DOHH2 (cell line): Measurements from ENCODE around the gene ABCB1.

Experiments used
- H3F3A ChIP-seq: fragments of 200-600 bp; sonication (generic), shearing (Covaris generic); 2 replicates; pipeline ENCODE4 v1.6.0; 2016; ENCODE audit warnings: antibody characterized with exemption, mild to moderate bottlenecking; ENCODE audit not compliant: control insufficient read depth, insufficient read depth
- H3K27ac ChIP-seq: fragments of 200-600 bp; sonication (generic); 2 replicates; pipeline ENCODE4 v1.5.1; 2014; ENCODE audit warnings: low read depth, mild to moderate bottlenecking, low read length, moderate library complexity
- H3K27me3 ChIP-seq: fragments of 200-600 bp; sonication (generic); 2 replicates; pipeline ENCODE4 v1.6.1; 2014; ENCODE audit warnings: mild to moderate bottlenecking, low read length, mixed read lengths; ENCODE audit not compliant: control insufficient read depth
- H3K36me3 ChIP-seq: fragments of 200-600 bp; sonication (generic); 2 replicates; pipeline ENCODE4 v1.6.1; 2014; ENCODE audit warnings: mild to moderate bottlenecking, low read length, moderate library complexity, mixed read lengths; ENCODE audit not compliant: control insufficient read depth
- H3K4me1 ChIP-seq: fragments of 200-600 bp; sonication (generic); 2 replicates; pipeline ENCODE4 v1.6.1; 2014; ENCODE audit warnings: mild to moderate bottlenecking, low read length, mixed read lengths; ENCODE audit not compliant: control insufficient read depth
- H3K4me2 ChIP-seq: fragments of 200-600 bp; sonication (generic); 2 replicates; pipeline ENCODE4 v1.6.0; 2014; ENCODE audit warnings: mild to moderate bottlenecking, low read length, moderate library complexity
- H3K4me3 ChIP-seq: fragments of 200-600 bp; sonication (generic); 2 replicates; pipeline ENCODE4 v1.5.1; 2014; ENCODE audit warnings: mild to moderate bottlenecking, low read length, mixed read lengths
- H3K79me2 ChIP-seq: fragments of 200-600 bp; sonication (generic); 2 replicates; pipeline ENCODE4 v1.6.1; 2014; ENCODE audit warnings: mild to moderate bottlenecking, low read length, mixed read lengths; ENCODE audit not compliant: control insufficient read depth
- H3K9me2 ChIP-seq: fragments of 200-600 bp; sonication (generic); replicated peaks from 2 replicates; pipeline ENCODE4 v1.6.1; 2014; ENCODE audit warnings: mild to moderate bottlenecking, low read length, mixed read lengths; ENCODE audit not compliant: control insufficient read depth
- H3K9me3 ChIP-seq: fragments of 200-600 bp; sonication (generic); 2 replicates; pipeline ENCODE4 v1.6.1; 2014; ENCODE audit warnings: antibody characterized with exemption, low read length, mixed read lengths; ENCODE audit not compliant: control insufficient read depth, insufficient read depth
- H4K20me1 ChIP-seq: fragments of 200-600 bp; sonication (generic); 2 replicates; pipeline ENCODE4 v1.6.0; 2014; ENCODE audit warnings: low read depth, mild to moderate bottlenecking, antibody characterized with exemption, low read length, moderate library complexity; ENCODE audit not compliant: control insufficient read depth, insufficient read depth
- EZH2phosphoT487 ChIP-seq: fragments of 200-600 bp; sonication (generic); IDR thresholded peaks from 2 replicates; pipeline ENCODE4 v1.6.1; 2017; ENCODE audit warnings: borderline replicate concordance, mild to moderate bottlenecking, antibody characterized with exemption, low read length, moderate library complexity, mixed read lengths
- TF ChIP-seq, protein P1 (sequence below): fragments of 200-600 bp; sonication (generic); IDR thresholded peaks from one replicate; pipeline ENCODE4 v1.5.1; 2014; ENCODE audit warnings: antibody characterized with exemption, mild to moderate bottlenecking, low read depth, low read length; ENCODE audit not compliant: poor library complexity, severe bottlenecking

The ABCB1 gene

DNA sequence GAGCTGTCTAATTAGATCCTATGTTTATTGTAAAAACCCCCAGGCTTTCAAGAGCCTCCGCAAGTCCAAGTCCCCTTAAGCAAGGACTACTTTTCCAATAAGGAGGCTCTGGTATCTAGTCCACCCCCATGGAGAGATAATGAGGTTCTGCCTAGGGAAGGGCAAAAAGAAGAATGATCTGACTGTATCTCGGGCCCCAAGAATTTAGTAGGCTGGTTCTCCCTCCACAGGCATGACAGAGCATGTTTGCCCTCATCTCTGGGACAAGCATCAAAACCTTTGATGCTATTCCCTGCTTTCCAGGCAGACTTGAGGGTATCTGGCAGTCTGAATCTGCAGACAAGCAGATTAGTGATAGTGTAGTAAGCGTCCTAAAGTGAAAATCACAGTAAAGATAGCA is 19.0 kb downstream of the ABCB1 start:
- no peak overlapping the region for H3K4me3 ChIP-seq
- no peaks in the 10 kb centered on the region for H3K36me3 ChIP-seq
- no peaks in the 10 kb centered on the region for H3F3A ChIP-seq
- no peaks in the 10 kb centered on the region for H4K20me1 ChIP-seq
- H3K79me2 ChIP-seq: no peaks in the 10 kb centered on the region
- H3K27me3 ChIP-seq: no peaks in the 10 kb centered on the region
- no peak for TF ChIP-seq EZH2phosphoT487
- TF ChIP-seq, protein P1, sequence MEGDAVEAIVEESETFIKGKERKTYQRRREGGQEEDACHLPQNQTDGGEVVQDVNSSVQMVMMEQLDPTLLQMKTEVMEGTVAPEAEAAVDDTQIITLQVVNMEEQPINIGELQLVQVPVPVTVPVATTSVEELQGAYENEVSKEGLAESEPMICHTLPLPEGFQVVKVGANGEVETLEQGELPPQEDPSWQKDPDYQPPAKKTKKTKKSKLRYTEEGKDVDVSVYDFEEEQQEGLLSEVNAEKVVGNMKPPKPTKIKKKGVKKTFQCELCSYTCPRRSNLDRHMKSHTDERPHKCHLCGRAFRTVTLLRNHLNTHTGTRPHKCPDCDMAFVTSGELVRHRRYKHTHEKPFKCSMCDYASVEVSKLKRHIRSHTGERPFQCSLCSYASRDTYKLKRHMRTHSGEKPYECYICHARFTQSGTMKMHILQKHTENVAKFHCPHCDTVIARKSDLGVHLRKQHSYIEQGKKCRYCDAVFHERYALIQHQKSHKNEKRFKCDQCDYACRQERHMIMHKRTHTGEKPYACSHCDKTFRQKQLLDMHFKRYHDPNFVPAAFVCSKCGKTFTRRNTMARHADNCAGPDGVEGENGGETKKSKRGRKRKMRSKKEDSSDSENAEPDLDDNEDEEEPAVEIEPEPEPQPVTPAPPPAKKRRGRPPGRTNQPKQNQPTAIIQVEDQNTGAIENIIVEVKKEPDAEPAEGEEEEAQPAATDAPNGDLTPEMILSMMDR: no peak
- H3K27ac ChIP-seq: no peak overlapping the region
- no peaks in the 10 kb centered on the region for H3K4me1 ChIP-seq
- no peaks in the 10 kb centered on the region for H3K9me3 ChIP-seq
- H3K9me2 ChIP-seq: no peaks in the 10 kb centered on the region
- no peak overlapping the region for H3K4me2 ChIP-seq

DNA sequence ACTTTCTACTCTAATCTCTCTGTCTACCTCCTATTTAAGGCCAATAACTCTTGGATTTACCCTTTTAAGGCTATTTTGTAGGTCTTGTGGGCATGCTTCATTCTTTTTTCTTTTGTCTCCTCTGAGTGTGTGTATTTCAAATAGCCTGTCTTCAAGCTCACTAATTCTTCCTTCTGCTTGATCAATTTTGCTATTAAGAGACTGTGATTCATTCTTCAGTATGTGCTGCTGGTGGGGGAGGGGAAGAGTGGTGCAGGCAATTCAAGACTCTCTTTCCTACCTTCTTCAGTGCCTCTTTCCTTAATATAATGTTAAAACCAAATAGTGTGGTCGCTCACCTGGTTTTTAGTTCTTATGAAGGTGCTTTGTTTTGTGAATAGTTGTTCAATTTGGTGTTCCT is 20.0 kb downstream of the ABCB1 start:
- no peak overlapping the region for H3K4me2 ChIP-seq
- no peaks in the 10 kb centered on the region for H3K9me3 ChIP-seq
- H3K27ac ChIP-seq: no peak overlapping the region
- H3F3A ChIP-seq: no peaks in the 10 kb centered on the region
- TF ChIP-seq EZH2phosphoT487: no peak
- TF ChIP-seq, protein P1: no peak
- no peaks in the 10 kb centered on the region for H3K79me2 ChIP-seq
- H4K20me1 ChIP-seq: no peaks in the 10 kb centered on the region
- no peaks in the 10 kb centered on the region for H3K9me2 ChIP-seq
- no peaks in the 10 kb centered on the region for H3K4me1 ChIP-seq
- H3K4me3 ChIP-seq: no peak overlapping the region
- no peaks in the 10 kb centered on the region for H3K27me3 ChIP-seq
- no peaks in the 10 kb centered on the region for H3K36me3 ChIP-seq

DNA sequence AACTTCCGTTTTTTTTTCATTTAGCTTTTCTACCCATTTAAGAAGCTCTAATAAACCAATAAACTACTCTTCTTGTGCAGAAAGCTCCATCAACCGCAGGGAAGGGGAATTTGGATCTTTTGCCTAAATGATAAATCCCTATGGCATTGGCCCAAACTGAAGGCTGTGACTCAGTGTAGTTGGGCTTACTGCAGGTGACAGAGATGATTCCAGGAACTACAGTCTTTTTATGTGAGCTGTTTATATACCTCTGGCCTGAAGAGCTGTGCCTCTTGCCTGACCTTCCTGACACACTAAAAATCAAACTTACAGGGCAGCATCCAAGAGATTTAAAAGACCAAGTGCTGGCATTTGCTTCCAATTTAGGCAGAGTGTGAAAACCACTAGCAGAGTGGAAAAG is 25.2 kb downstream of the ABCB1 start:
- no peaks in the 10 kb centered on the region for H4K20me1 ChIP-seq
- H3K27ac ChIP-seq: no peak overlapping the region
- no peaks in the 10 kb centered on the region for H3K79me2 ChIP-seq

More for the DNA sequence above, 25.2 kb downstream of the ABCB1 start:
- Histone ChIP-seq H3K36me3 (no peaks in the 10 kb centered on the region), H3K27me3 (no peaks in the 10 kb centered on the region), H3K9me2 (no peaks in the 10 kb centered on the region), H3K4me2 (no peak overlapping the region), H3K9me3 (no peaks in the 10 kb centered on the region), H3K4me1 (no peaks in the 10 kb centered on the region), H3K4me3 (no peak overlapping the region), H3F3A (no peaks in the 10 kb centered on the region)
- no peak for TF ChIP-seq EZH2phosphoT487
- TF ChIP-seq, protein P1: no peak
